Activated CD4-positive, alpha-beta T cell treated with anti-CD3 and anti-CD28 coated beads for 24 hours (primary cell): ENCODE measurements around the gene RNF8.
A peak's percentile ranks its signal among the peaks of the same experiment; 100 is the strongest.
"Not testable (repeated sequence)": the region's sequence is repeated elsewhere in the genome, so short reads cannot be mapped to it uniquely, and the experiment has no call there.

Experiments
- DNase-seq, 2 donors: peaks; one replicate each; pipeline ENCODE4 v3.0.0-alpha.2; 2020; ENCODE audit warnings: low read depth in 2 of 2

Gene RNF8

GRCh38 chr6:37321101-37321500, 32.7 kb upstream of the RNF8 start:
- no peak for DNase-seq

- DNase-seq, result no peak
Measured at GRCh38 chr6:37321516-37322415, 32.0 kb upstream of the RNF8 start.

- DNase-seq, result no peak
Measured at GRCh38 chr6:37323580-37323979, 30.2 kb upstream of the RNF8 start.

- no peak for DNase-seq
Measured at GRCh38 chr6:37324131-37325033, 29.4 kb upstream of the RNF8 start.

GRCh38 chr6:37330345-37330744, 23.4 kb upstream of the RNF8 start:
- DNase-seq, result not testable (repeated sequence)

GRCh38 chr6:37331047-37331446, 22.7 kb upstream of the RNF8 start:
- DNase-seq, result no peak

GRCh38 chr6:37332894-37333293, 20.9 kb upstream of the RNF8 start:
- no peak for DNase-seq

GRCh38 chr6:37334047-37334446, 19.7 kb upstream of the RNF8 start:
- DNase-seq, result no peak

- DNase-seq, result not testable (repeated sequence)
Measured at GRCh38 chr6:37338317-37338716, 15.5 kb upstream of the RNF8 start.

GRCh38 chr6:37338745-37339255, 15.0 kb upstream of the RNF8 start:
- no peak for DNase-seq

GRCh38 chr6:37339741-37340638, 13.8 kb upstream of the RNF8 start:
- no peak for DNase-seq

- no peak for DNase-seq
Measured at GRCh38 chr6:37340639-37340943, 13.2 kb upstream of the RNF8 start.

- DNase-seq, result no peak
Measured at GRCh38 chr6:37343248-37343647, 10.5 kb upstream of the RNF8 start.

GRCh38 chr6:37344308-37344707, 9.5 kb upstream of the RNF8 start:
- no peak for DNase-seq

- not testable (repeated sequence) for DNase-seq
Measured at GRCh38 chr6:37345804-37346203, 8.0 kb upstream of the RNF8 start.

GRCh38 chr6:37347177-37347576, 6.6 kb upstream of the RNF8 start:
- DNase-seq, result no peak

GRCh38 chr6:37347670-37348111, 6.1 kb upstream of the RNF8 start:
- DNase-seq, result no peak

GRCh38 chr6:37351027-37351426, 2.8 kb upstream of the RNF8 start:
- DNase-seq, result no peak

GRCh38 chr6:37352384-37352783, 1.4 kb upstream of the RNF8 start:
- DNase-seq, result no peak

GRCh38 chr6:37354526-37355384, 972 bp downstream of the RNF8 start:
- peak in 1 of 2 donors; percentile 6 for DNase-seq

- no peak for DNase-seq
Measured at GRCh38 chr6:37357288-37357687, 3.5 kb downstream of the RNF8 start.
